Sigmoid colon (tissue), 4 donors: ENCODE data around the gene HDAC7.

ENCODE experiments used
- CTCF ChIP-seq, 4 experiments: fragments of 450-650 bp in 3 of 4; fragments of 200-600 bp in 1 of 4; IDR thresholded peaks; one replicate each; pipeline ENCODE4 v1.5.1; 2016 to 2019; ENCODE audit warnings: antibody characterized with exemption in 4 of 4, mild to moderate bottlenecking in 3 of 4, moderate library complexity in 2 of 4
- EP300 ChIP-seq, 4 donors: sonication (generic); formaldehyde crosslinking; IDR thresholded peaks; one replicate each; pipeline ENCODE4 v1.6.1; 2017; ENCODE audit warnings: antibody characterized with exemption in 4 of 4

GRCh38 chr12:47771304-47771703 is 48.4 kb downstream of the HDAC7 start:
- TF ChIP-seq EP300 (IDR thresholded peaks at IDR 0.05), result no peak
- no peak for TF ChIP-seq CTCF (IDR thresholded peaks at IDR 0.05)
